ENCODE results near the gene RDH11.

RDH11 gene

GRCh38 chr14:67644428-67644827 lies 51.1 kb downstream of the RDH11 start:
- no peak for DNase-seq

GRCh38 chr14:67643713-67644112 lies 51.9 kb downstream of the RDH11 start:
- DNase-seq: no peak

GRCh38 chr14:67641902-67642749 lies 53.4 kb downstream of the RDH11 start:
- no peak for DNase-seq

DNA sequence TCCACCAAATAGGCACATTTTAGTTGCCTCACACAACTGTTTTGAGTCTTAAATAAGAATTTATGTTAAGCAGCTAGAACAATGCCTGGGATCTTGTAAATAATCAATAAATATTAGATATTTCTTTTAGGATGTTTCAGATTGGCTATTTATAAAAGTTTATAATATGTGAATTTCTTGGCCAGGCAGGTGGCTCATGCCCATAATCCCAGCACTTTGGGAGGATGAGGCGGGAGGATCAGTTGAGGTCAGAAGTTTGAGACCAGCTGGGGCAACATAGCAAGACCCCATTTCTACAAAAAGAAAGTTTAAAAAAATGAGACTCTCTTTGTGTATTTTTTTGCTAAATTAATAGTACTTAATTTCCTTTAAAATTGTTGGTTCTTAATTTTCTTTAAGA lies 54.1 kb downstream of the RDH11 start:
- DNase-seq: no peak

DNA sequence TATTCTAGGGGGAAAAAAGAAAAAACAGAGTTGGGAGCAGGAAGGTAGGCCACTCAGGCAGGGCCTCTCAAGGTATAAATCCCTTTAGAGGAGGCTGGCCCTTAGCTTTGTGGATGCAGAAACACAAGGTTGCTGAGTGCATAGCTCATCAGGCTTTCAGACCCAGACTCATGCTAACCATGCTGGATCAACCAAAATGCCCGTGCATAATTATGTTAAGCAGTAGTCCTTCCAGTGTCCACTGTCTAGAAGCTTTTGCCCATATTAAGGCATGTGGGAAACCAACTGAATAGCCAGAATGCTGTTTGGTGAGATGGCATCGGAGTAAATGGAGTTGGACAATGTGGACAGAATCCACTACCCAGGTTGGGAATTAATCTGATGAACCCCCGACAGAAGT lies 56.9 kb downstream of the RDH11 start:
- no peak for DNase-seq

- DNase-seq: no peak
Observed at GRCh38 chr14:67636361-67636919, 59.1 kb downstream of the RDH11 start.

DNA sequence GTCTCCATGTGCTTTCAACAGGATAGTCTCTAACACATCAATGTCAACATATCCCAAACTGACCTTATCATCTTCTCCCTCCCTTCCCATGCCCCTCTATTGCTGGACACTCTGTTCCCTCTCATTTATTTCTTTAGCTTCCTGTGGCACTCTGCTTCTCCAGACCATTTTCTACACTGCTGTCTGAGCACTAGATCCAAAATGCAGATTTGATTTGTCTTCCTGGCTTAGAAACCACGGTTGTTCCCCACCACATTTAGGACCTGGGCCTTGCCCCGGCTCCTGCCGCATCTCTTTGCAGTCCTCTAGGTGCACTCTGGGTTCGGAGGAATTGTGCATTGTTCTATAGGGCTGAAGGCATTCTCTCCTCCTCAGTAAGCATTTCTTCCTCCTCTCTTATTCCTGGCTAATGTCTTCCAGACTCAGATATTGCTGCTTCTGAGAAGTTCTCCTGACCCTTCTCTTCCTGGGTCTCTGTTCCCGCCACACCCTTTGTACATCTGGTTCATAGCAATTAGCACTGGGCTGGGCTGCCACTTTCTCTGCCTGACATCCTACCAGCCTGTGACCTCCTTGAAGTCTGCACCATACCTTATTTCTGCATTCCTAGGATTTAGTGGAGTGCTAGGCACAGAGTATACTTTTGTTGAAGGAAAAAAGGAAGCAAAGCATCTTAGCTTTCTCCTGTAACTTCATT lies 62.0 kb downstream of the RDH11 start:
- DNase-seq: no peak

DNA sequence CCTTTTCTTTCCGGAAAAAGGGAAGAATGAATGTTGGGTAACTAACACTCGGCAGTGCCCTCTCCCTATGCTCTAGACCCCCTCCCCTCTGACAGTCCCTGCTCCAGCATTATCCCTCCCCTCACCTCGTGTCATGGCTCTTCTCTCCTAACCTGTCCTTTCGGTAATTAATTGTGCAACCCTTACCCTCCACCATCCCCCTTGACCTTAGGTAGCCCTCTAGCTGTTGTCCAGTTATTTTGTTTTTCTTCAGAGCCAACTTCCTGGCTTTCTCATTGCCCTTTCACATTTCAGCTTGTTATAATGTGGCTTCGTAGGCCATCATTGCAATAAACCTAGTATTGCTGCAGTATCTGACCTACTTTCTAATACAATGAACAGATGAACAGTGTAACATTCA lies 64.6 kb downstream of the RDH11 start:
- no peak for DNase-seq

- no peak for DNase-seq
Observed at GRCh38 chr14:67630186-67630585, 65.4 kb downstream of the RDH11 start.

DNA sequence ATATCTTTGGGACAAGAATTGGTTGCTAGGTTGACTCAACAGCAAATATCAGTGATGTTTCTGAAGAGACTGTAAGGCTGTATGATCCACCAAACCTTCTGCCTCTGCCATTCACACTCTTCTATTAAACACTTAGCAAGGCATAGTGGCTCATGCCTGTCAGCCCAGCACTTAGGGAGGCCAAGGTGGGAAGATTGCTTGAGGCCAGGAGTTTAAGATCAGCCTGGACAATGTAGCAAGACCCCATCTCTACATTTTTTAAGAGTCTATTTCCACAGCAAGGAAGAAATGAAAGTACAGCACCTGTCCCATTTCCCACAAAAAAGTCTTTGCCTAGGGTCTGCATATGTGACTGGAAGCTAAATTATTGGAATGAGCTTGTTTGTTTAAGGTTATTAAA lies 68.0 kb downstream of the RDH11 start:
- DNase-seq: no peak

Data from activated T-cell treated with anti-CD3 and anti-CD28 coated beads for 4 hours (primary cell).